Activated CD8-positive, alpha-beta memory T cell treated with anti-CD3 and anti-CD28 coated beads, Interleukin-2, amount 50 U/mL, for 1 hour (primary cell): ENCODE measurements around the gene DTNB.

Experiments used
- DNase-seq: peaks from one replicate; pipeline ENCODE4 v3.0.0-alpha.2; 2020; ENCODE audit errors: extremely low read depth

DTNB gene

DNA sequence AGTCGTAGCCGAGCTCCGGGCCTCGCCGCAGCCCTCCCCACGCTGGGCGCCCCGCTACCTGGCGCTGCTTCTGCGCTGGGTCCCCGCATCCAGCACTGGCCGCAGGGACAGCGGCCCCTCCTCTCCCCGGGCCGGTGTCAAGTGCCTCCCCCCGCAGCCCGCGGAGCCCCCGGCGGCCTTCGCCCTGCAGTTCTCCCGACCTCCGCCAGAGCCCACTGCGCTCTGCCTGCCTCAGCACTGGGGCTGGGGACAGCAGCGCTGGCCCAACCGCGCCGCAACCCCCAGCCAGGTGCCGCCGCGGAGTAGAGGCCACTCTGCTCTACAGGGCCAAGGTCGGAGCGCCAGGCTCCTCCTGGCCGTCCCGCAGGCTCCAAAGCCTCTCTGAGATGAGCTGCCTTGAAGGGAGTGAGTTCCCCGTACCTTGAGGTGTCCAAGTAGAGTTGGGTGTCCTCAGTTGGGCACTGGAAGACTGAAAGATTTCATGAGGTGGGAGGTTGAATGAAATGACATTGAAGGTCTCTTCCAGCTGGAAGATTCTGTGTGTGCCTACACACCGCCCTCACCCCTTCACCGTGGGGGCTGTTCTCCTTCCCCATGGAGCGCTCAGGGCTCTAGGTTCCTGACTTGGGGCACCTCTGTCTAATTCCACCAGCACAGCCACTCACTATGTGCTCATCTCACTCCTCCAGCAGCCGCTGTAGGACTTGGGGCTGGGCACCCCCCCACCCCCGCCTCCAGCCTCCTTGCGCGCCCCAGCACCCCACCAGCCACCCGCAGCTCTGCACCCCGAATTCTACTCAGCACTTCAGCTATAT lies 330.8 kb downstream of the DTNB start:
- peak; percentile 30 for DNase-seq

DNA sequence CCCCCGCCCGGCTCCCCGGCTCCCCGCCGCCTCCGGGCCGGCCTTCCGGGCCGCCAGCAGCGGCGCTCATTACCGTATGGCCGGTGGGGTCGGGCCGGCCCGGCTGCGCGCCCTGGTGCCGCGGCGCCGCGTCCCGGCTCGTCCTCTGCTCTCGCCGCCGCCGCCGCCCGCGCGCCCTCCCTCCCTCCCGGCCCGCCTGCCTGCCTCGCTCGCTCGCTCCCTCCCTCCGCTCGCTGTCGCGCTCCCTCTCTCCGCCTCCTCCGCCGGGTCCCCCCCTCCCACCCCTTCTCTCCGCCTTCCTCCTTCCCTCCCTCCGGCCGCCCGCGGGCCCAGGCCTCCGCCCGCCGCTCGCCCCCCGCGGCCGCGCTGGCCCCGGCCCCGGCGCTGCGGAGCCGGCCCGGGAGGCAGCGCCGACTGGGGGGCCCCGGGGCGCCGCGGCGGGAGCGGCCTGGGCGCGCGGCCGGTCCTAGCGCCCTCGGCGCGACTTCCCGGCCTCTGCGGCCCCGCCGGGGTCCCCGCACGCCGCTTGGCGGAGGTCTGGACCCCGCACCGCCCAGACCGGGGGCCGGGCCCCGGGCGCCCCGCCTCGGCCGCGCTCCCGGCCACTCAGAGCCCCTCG lies 331.5 kb downstream of the DTNB start, which contains the start of gene DNMT3A:
Gene DNMT3A (minus strand): TSS at position 173 of the 619 bp plus-strand sequence. CDS start 27,941 bp downstream, outside the sequence.
- DNase-seq: no peak

DNA sequence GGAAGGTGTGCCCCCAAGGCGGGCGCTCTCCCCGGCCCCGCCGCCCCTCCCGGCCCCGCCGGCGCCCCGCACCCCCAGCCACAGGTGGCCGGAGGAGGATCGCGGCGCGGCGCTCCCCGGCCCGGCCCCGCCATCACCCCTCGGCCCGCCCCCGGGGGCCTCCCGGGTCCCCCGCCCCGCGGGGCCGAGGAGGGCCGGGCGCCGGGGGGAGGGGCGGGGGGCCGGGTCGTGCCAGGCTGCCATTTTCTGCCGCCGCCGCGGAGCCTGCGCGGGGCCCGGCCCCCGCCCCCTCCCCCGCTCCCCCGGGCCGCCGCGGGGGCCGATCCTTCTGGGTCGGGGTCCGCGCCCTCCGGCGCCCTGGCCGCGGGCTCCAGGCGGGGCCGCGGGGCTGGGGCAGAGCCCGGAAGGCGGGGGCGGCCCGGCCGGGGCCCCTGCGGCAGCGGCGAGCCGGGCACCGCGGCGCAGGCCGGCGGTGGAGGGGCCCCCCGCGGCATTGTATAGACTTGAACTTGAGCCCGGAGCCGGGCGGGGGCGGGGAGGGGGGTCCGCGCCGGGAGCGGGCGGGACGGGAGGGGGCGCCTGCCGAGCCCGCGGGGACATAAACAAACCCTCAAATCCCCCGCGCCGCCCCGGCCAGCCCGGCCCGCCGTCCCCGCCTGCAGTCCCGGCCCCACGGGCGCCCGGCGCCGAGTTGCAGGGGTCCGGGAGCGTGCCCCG lies 332.2 kb downstream of the DTNB start:
- no peak for DNase-seq

DNA sequence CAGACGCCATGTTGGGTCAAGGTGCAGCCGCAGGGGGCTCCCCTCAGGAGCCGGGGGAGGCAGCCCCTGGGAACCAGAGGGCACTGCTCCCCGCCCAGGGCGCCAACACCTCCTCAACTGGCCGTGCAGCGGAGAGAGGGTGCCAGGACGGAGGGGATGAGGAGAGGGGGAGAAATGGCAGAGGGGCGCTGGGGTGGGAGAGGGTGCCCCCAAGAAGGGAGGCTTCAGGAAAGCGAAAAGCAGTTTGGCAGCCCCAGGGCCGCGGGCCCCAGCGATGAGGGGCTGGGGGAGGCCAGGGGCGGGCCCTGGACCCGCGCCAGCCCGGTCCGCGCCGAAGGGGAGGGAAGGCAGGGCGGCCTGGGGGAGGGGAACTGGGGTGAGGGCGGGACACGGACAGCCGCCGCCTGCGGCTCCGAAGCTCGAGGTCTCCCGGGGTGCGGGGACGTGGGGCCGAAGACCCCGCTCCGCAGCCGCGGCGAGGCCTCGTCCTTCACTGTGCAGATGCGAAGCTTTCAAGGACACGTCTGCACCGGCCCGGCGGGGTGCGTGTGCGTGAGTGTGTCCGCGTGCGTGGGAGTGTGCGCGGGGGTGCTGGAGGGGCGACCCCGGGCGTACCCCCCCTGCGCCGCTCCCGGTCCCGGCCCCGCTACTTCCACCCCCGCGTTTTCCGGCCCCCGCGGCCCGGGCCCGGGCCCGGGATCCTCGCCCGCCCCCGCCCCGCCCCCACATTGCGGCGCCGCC lies 333.0 kb downstream of the DTNB start:
- DNase-seq: no peak

DNA sequence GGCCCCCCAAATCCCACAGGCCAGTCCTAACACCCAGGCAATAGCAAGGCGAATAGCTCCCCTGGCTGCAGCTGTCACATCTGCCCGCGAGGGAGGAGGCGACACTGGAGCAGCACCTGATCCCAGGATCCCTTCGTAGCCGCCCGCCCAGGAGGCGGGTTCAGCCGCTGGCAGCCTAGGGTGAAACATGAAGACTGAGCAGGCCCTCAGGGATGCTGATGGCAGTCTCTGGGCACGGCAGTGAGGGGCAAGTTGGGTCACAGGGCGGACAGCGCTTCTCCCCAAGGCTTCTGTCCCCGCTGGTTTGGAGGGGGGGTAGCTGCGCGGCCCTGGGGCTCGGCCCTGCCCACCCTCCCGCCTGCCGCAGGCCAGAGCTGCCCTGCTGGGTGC lies 333.6 kb downstream of the DTNB start:
- DNase-seq: no peak

DNA sequence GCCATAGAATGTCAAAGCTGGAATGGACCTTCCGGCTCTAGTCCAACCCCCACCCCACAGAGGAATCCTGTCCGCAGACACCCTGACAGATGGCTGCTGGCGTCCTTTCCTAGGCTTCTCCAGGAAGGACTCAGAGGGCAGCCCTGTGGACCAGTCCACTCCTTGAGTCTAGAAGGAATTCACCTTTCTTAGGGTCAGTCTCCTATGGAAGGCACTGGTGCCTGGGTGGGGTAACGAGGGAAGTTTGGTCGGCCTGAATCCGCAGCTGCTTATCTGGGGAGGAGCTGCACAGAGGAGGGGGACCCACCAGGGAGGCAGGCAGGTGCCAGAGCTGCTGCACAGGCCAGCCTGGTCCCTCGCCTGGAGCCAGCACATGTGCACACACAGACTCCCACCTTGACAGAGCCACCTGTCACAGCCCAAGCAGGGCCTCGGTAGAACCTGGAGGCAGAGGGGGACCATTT lies 334.1 kb downstream of the DTNB start:
- no peak for DNase-seq

DNA sequence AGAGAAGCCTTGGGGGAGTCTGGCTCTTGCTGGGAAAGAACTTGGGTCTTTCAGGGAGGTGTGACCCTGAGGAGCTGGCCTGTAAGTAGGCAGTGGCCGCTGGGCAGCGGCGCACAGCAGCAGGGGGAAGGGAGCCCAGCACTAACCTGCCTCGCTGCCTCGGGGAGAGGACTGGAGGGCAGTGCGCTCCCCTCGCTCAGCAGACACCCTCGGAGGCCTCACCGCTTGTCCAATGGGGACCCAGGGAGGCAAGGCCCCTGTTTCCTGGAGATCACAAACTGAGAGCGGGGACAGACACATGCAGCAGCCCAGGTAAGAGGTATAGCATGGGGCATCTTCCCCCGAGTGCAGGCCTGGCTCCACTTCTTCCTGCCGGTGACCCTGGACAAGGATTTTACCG lies 335.0 kb downstream of the DTNB start:
- DNase-seq: no peak

DNA sequence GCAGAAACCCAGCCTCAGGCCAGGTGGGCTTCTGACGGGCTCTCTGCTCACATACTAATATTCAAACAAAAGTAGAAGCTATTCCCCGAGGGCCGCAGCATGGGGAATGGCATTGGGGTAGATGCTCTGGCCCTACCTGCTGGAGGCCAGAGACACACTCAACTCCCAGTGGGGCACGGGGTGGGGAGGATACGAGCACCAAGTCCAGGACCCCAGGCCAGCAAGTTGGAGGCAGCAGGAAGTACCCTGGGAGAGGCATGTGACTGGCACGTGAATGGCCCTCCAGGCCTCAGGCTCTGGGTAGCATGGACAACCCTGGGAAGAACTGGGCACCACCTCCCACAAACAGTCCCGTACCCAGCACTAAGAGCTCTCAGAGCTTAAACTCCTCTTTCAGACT lies 335.5 kb downstream of the DTNB start:
- DNase-seq: no peak

DNA sequence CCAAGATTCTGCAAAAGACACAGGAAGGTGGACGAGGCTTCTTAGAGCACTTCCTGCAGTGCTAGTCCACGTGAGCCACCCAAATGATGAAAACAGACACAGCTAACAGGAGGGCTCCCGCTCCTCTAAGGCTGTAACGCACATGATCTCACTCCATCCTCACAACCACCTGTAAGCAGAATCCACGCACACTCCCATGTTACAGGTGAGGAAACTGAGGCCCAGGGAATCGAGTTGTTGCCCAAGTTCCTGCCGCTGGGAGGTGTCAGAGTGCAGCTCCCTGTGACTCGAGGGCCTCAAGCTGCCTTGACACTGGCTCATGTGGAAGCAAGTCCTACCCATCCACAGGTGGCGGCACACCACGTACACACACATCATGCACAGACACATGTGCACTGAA lies 336.1 kb downstream of the DTNB start:
- no peak for DNase-seq

DNA sequence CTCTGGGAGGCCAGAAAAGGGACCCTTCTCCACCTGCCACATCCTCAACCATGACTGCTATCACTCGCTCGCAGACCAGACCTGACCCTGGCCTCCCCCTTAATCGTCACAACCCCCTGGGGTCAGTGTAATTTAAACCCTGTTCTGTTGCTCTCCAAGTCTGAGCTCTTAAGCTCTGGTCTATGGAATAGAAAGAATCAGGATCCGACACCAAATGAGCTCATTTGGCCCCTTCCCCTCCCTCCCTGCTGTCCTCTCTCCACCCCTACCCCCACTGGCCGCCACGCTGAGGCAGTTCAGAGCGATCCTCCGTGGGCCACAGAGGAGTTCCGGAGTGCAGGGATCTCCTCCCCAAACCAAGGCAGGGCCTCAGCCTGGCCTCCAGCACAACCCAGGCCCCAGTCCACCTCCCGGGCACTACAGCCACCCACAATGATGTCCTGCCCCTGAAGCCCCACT lies 337.0 kb downstream of the DTNB start:
- no peak for DNase-seq

DNA sequence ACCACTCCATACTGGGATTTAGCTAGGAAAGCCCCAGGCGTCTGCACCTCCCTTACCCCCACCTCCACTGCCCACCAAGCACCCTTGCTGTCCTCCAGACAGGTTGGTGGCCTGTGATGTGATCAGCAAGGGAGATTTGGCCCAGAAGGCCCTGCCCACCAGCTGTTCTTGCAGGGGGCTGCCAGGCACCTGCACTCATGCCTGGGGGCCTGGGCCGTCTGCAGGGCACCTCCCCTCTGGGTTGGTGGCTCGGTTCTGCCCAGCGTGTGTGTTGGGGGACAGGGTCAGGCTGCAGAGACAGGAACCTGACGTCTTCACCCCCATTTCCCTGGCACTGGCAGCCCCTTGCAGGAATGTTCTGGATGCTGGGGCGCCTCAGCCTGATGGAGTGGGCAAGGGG lies 337.4 kb downstream of the DTNB start:
- no peak for DNase-seq

DNA sequence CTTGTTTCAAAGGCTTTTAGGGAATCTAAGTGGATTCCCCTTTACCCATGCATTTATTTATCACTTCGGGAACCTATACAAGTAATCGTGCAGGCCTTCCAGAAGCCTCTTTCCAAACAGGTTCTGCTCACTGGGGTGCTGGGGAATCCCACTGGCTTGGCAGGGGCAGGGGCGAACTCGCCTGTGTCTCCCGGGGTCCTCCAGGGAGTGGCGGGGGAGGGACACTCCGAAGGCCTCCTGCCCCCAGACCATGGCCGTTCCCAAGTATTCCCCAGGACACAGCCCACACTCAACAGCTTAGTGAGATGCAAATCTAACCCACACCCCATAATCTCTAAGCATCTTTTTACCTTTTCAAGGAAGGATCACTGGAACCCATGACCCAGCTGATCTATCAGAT lies 338.2 kb downstream of the DTNB start:
- no peak for DNase-seq

DNA sequence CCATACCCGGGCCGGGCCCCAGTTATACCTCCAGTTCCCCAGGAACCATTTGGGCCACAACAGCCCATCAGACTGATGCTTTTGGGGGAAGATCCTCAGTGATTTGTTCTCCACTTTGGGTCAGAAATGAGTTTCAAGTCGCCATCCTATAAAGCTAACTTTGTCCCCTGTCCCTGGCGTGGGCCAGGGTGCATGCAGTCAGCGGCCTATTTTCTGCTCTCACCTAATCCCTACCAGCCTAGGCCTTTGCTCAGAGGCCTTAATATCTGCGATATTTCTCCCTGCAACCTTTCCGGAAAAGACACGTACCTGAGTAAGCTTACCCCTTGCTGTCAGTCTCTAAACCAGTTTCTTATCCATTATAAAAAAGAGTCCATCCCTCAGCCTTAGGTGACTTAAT lies 338.9 kb downstream of the DTNB start:
- no peak for DNase-seq

DNA sequence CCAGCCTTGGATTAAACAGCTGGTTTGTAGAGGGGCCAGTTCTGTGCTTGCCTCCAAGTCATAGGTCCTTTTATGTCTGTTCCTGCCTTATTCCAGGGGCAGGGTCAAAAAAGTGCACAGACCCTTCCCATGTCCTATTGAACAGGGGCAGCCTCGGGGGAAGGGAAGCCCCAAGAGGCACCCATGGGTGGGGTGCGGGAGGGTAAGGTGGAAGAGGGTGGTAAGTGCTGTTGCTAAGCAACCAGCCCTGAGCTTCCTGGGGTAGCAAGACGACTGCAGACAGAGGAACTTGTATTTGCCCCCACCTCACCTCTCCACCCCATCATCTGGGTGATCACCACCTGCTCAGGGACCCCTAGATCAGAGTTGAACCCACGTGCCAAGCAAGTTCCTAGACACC lies 339.4 kb downstream of the DTNB start:
- DNase-seq: no peak

DNA sequence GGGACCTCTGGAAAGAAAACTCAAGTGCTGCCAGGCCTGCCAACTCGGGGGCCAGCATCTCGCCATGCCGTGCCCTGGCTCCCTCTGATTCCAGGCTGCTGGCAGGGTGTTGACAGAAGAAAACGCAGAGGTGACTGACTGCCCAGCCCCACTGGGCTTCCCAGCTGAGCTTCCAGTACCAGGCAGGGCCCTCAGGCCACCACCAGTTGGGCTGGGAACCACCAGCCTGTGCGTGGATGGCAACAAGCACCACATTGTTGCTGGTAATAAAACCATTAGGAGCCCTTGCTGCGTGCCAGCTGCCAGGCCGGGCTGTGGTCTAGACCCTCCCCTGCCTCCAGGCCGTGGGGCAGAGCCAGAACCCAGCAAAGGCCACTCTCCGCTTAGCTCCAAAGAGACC lies 340.8 kb downstream of the DTNB start:
- DNase-seq: no peak

DNA sequence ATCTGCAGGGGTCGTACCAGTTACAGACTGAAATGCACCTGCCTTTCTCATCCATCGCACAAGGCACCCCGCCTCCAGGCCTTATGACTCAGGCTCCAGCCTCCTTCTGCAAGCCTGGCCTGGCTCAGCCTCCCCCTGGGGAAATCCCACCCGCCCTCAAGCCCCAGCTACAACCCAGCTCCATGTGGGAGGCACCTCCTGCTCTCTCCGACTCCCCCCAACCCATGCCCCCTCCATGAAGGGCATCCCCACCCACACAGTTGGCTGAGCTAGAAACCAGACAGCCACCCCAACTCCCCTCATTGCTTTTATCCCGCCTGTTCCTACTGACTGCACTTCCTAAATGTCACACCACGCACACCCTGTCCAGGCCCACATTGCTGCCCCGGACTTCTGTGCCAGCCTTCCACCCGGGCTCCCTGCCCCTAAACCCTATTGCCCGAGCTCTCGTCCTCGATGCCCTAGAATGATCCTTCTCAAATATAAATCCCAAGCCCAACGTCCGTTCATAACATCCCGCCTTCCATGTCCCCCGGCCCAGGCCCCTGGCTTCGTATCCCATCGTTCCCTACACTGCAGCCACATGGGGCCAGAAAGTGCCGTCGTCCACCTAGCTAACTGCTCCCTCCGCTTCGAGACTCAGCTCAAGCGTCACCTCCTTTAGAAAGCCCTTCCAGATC lies 341.6 kb downstream of the DTNB start:
- DNase-seq: no peak

DNA sequence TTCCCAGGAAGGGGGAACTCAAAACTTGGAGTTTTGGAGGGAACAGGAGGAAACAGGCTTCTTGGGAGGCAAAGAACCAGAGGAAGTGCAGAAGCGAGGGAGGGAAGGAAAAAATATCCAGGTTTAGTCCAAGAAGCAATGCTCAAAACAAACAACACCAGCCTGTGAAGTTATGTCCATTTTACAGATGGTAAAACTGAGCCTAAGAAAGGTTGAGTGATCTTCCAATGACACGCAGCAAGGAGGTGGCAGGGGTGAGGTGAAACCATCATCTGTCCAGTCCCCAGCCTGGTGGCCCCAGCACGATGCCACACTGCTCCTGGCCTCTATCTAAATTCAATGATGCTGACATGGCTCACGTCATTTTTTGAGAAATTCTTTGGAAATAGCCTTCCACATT lies 342.4 kb downstream of the DTNB start:
- DNase-seq: no peak

DNA sequence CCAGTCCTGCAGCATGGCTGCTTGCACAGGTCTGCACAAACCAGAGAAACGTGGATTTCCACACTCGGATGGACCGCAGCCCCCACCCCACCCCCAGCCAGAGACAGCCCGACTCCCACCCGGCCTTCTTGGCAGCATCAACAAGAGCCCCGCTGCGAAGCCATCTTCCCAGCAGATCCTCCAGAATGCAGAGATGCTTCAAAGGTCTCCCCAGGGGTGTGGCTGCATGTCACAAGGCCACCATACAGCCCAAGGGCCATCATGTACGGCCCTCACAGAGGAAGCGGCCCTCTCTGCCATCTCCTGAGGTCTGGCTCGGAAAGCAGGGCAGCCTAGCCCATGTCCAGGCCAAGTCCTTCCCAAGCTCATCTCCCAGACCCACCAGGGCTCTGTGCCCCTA lies 343.1 kb downstream of the DTNB start:
- DNase-seq: no peak

DNA sequence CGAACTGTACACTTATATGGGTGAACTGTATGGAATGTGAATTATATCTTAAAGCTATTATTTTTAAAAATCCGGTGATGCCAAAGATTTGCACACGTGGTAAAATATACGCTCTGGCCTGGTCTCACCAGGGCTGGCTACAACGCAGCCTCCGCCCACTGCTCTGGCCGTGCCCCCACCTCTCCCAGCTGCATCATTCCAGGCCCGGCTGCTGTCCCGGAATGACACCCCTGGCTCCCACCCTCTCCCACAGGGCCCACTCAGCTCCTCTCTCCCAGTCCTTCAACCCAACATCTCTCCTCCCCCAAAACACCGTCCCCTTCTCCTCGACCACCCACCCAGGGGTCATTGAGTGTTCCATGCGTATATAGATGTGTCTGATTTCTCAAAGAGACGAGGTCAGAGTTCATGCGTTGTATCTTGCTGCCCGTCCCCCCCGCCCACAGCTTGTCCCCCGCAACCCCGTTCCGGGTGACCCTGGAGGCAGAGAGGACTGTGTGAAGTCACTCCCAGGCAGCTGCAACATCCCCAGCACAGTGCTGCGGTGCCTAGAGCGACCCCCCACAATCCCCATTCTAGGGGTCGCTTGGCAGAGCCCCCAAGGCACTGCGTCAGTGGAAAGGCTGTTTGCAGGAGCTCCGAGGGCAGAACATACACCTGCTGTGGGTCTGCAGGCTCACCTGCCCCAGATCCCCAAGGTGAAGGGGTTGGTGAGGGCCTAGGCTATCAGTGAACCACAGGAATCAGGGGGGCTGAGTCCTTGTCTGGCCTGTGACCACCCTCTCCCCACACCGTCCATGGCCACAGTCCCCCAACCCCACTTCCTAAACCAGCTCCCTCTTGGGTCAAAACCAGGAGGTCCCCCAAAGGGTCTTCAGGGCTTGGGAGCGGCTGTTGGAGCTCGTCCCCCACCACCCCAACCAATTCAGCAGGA lies 345.0 kb downstream of the DTNB start:
- DNase-seq: no peak
